Colonic mucosa (tissue), 4 donors: ENCODE measurements around the gene H1-8. TPM values are rescaled to one million over a fixed set of nuclear protein-coding genes. Genes with fewer than 3 reads are reported as not detected.

Experiments used
- DNase-seq: peaks from one replicate; pipeline ENCODE4 v3.0.0-alpha.2; 2020
- H3K27ac ChIP-seq: fragments of 200-600 bp; one replicate; pipeline ENCODE4 v1.8.0; 2021
- H3K27me3 ChIP-seq: fragments of 200-600 bp; one replicate; pipeline ENCODE4 v1.8.0; 2021
- H3K36me3 ChIP-seq: fragments of 200-600 bp; one replicate; pipeline ENCODE4 v1.8.0; 2021
- H3K4me1 ChIP-seq: fragments of 200-600 bp; one replicate; pipeline ENCODE4 v1.8.0; 2021; ENCODE audit warnings: mild to moderate bottlenecking
- H3K4me3 ChIP-seq: fragments of 200-600 bp; one replicate; pipeline ENCODE4 v1.8.0; 2021
- H3K9ac ChIP-seq, 2 donors: one replicate each; pipeline ENCODE4 v1.7.0; 2013; ENCODE audit warnings: control low read depth in 2 of 2, low read depth in 2 of 2, low read length in 2 of 2
- H3K9me3 ChIP-seq: fragments of 200-600 bp; one replicate; pipeline ENCODE4 v1.8.0; 2021
- CTCF ChIP-seq: fragments of 200-600 bp; IDR thresholded peaks from one replicate; pipeline ENCODE4 v1.8.0; 2022; ENCODE audit warnings: antibody characterized with exemption, mild to moderate bottlenecking
- intact Hi-C: fragments of 100-400 bp; cut with DNase I; formaldehyde crosslinking; loops from one replicate; pipeline ENCODE4 v1.14.1; 2022
- total RNA-seq, 2 donors: library from RNA; stranded (reverse); fragmentation: NEBNext Ultra II Directional in 1 of 2; extraction: Animal tissue kit (Norgen Biotek cat#: 25700) in 1 of 2; gene quantifications; one replicate each; pipeline ENCODE4 v1.2.1, GENCODE V29; 2021
- donor health status: healthy.
- donor health status: DM: no; HTN: no; CAD: no.
- donor health status: DM: no; HTN: no; CAD: no.

H1-8 gene
- total RNA-seq, 2 donors from 2014 or later = not detected

GRCh38 chr3:129556358-129556695 lies 13.4 kb downstream of the H1-8 start:
- H3K9ac ChIP-seq = no peak overlapping the region
- H3K36me3 ChIP-seq = no peaks in the 10 kb centered on the region
- H3K9me3 ChIP-seq = no peaks in the 10 kb centered on the region
- no peak overlapping the region for H3K4me3 ChIP-seq
- no peak for TF ChIP-seq CTCF
- intact Hi-C loops = no loop called here
- no peak for DNase-seq
- H3K27me3 ChIP-seq = no peaks in the 10 kb centered on the region
- no peak overlapping the region for H3K27ac ChIP-seq
- H3K4me1 ChIP-seq = no peaks in the 10 kb centered on the region

GRCh38 chr3:129556890-129557547 lies 14.0 kb downstream of the H1-8 start:
- DNase-seq = no peak
- H3K9ac ChIP-seq = no peak overlapping the region
- intact Hi-C loops = no loop called here
- no peak overlapping the region for H3K27ac ChIP-seq
- no peak for TF ChIP-seq CTCF
- H3K36me3 ChIP-seq = no peaks in the 10 kb centered on the region
- no peaks in the 10 kb centered on the region for H3K27me3 ChIP-seq
- H3K4me3 ChIP-seq = no peak overlapping the region
- H3K4me1 ChIP-seq = no peaks in the 10 kb centered on the region
- no peaks in the 10 kb centered on the region for H3K9me3 ChIP-seq

GRCh38 chr3:129557548-129557894 lies 14.5 kb downstream of the H1-8 start:
- no peaks in the 10 kb centered on the region for H3K36me3 ChIP-seq
- H3K27ac ChIP-seq = no peak overlapping the region
- H3K27me3 ChIP-seq = no peaks in the 10 kb centered on the region
- no peak overlapping the region for H3K9ac ChIP-seq
- no peak overlapping the region for H3K4me3 ChIP-seq
- TF ChIP-seq CTCF = no peak
- H3K4me1 ChIP-seq = no peaks in the 10 kb centered on the region
- H3K9me3 ChIP-seq = no peaks in the 10 kb centered on the region
- intact Hi-C loops = no loop called here
- no peak for DNase-seq

GRCh38 chr3:129558081-129558771 lies 15.3 kb downstream of the H1-8 start:
- TF ChIP-seq CTCF = no peak
- no peaks in the 10 kb centered on the region for H3K36me3 ChIP-seq
- no peak overlapping the region for H3K9ac ChIP-seq
- no peak overlapping the region for H3K4me3 ChIP-seq
- H3K27me3 ChIP-seq = no peaks in the 10 kb centered on the region
- no peaks in the 10 kb centered on the region for H3K4me1 ChIP-seq
- no peak overlapping the region for H3K27ac ChIP-seq
- no peak for DNase-seq
- intact Hi-C loops = no loop called here
- H3K9me3 ChIP-seq = no peaks in the 10 kb centered on the region

- Histone ChIP-seq H3K36me3 (no peaks in the 10 kb centered on the region), H3K9ac (no peak overlapping the region), H3K4me3 (no peak overlapping the region), H3K27me3 (no peaks in the 10 kb centered on the region), H3K4me1 (no peaks in the 10 kb centered on the region), H3K27ac (no peak overlapping the region), H3K9me3 (no peaks in the 10 kb centered on the region)
- intact Hi-C loops = no loop called here
- no peak for DNase-seq
- no peak for TF ChIP-seq CTCF
Observed at GRCh38 chr3:129558772-129559564, 16.0 kb downstream of the H1-8 start.
